MM.1S (cell line): ENCODE results near the gene NINJ1.

ENCODE experiments used
- CTCF ChIP-seq: fragments of 300-600 bp; sonication (generic); IDR thresholded peaks from 2 replicates; pipeline ENCODE4 v1.5.1; 2016; ENCODE audit warnings: antibody characterized with exemption, low read length, mixed read lengths
- EZH2 ChIP-seq: fragments of 300-600 bp; sonication (generic); optimal IDR thresholded peaks from 2 replicates; pipeline ENCODE3; 2017; ENCODE audit warnings: low read depth, mild to moderate bottlenecking, antibody characterized with exemption, low read length, mixed read lengths
- EZH2phosphoT487 ChIP-seq: fragments of 300-600 bp; sonication (generic); IDR thresholded peaks from 2 replicates; pipeline ENCODE4 v1.6.1; 2018; ENCODE audit warnings: antibody characterized with exemption, low read length

- TF ChIP-seq EZH2 (no peak), CTCF (no peak), EZH2phosphoT487 (no peak)
These were observed 38.6 kb downstream of the NINJ1 start for GRCh38 chr9:93095205-93096130.
